HCT116 (cell line): ENCODE results near the gene MZT2B. TPM values are rescaled to one million over a fixed set of nuclear protein-coding genes. Genes with fewer than 3 reads are reported as not detected.
A peak's percentile ranks its signal among the peaks of the same experiment; 100 is the strongest.
"Not testable (repeated sequence)": the region's sequence is repeated elsewhere in the genome, so short reads cannot be mapped to it uniquely, and the experiment has no call there.

Source experiments
- ATAC-seq: fragments of 200-7000 bp; cut with Tn5 transposase; 2 replicates; pipeline ENCODE4 v1.9.1; 2020; ENCODE audit warnings: mild to moderate bottlenecking, moderate library complexity
- BruUV-seq: library from RNA; stranded (reverse); fragments of 400-500 nt; replicated peaks from 2 replicates; lab custom pipeline; 2021; lab: Mats Ljungman, UMichigan
- CTCF ChIA-PET: fragments of 300-600 bp; sonication (Branson Sonifier 250); formaldehyde crosslinking; loops from one replicate; lab custom pipeline; 2021; ENCODE audit warnings: antibody characterized with exemption; lab: Charles Lee
- POLR2A ChIA-PET: fragments of 300-600, 350-600 bp; sonication (Branson Sonifier 250); formaldehyde crosslinking; loops from one replicate; lab custom pipeline; 2021; ENCODE audit warnings: antibody characterized with exemption; lab: Charles Lee
- RAD21 ChIA-PET, 2 experiments: fragments of 300-600 bp; sonication (Branson Sonifier 250); formaldehyde crosslinking; loops; one replicate each; lab custom pipeline; 2023; ENCODE audit warnings: low total read pairs in 2 of 2; ENCODE audit not compliant: uncharacterized antibody in 2 of 2, unreplicated experiment in 2 of 2, low non-redundant PET in 1 of 2; lab: Charles Lee
- DNase-seq: peaks from one replicate; pipeline ENCODE4 v3.0.0-alpha.2; 2010; ENCODE audit warnings: low read depth, low spot score
- H2AFZ ChIP-seq: fragments of 200-600 bp; shearing (Covaris generic), sonication (generic); 2 replicates; pipeline ENCODE4 v1.6.1; 2017; ENCODE audit warnings: low read depth, mixed run types, mixed read lengths, antibody characterized with exemption, low read length; ENCODE audit not compliant: poor library complexity, severe bottlenecking
- H3K27ac ChIP-seq: 2 replicates; pipeline ENCODE4 v1.5.1; 2012; ENCODE audit warnings: low read depth, low read length
- H3K27me3 ChIP-seq: fragments of 200-600 bp; sonication (generic); 2 replicates; pipeline ENCODE4 v1.6.1; 2016; ENCODE audit warnings: mixed run types, low read length, mixed read lengths; ENCODE audit not compliant: insufficient read depth
- H3K36me3 ChIP-seq, 2 experiments: fragments of 200-500 bp in 1 of 2; fragments of 200-600 bp in 1 of 2; sonication (Bioruptor generic) in 1 of 2; sonication (generic) in 1 of 2; 2 replicates each; pipeline versions ENCODE4 v1.5.1 to v1.6.1; 2014 to 2016; ENCODE audit warnings: low read length in 2 of 2, inconsistent platforms in 1 of 2, mixed read lengths in 1 of 2, mixed run types in 1 of 2; ENCODE audit not compliant: insufficient read depth in 2 of 2, control insufficient read depth in 1 of 2
- H3K4me1 ChIP-seq, 2 experiments: fragments of 200-600 bp in 1 of 2; sonication (generic) in 1 of 2; 2 replicates each; pipeline versions ENCODE4 v1.5.1 to v1.6.1; 2012 to 2017; ENCODE audit warnings: low read length in 2 of 2, inconsistent platforms in 1 of 2, mild to moderate bottlenecking in 1 of 2, mixed read lengths in 1 of 2, mixed run types in 1 of 2, moderate library complexity in 1 of 2; ENCODE audit not compliant: insufficient read depth in 2 of 2, control insufficient read depth in 1 of 2
- H3K4me2 ChIP-seq: fragments of 200-600 bp; sonication (generic); 2 replicates; pipeline ENCODE4 v1.6.1; 2017; ENCODE audit warnings: mixed run types, low read length, mixed read lengths
- H3K4me3 ChIP-seq, 2 experiments: fragments of 200-600 bp in 1 of 2; sonication (generic) in 1 of 2; replicated peaks in 1 of 2; 2 replicates each; pipeline ENCODE4 v1.5.1; 2011 to 2016; ENCODE audit warnings: low read length in 2 of 2, control low read depth in 1 of 2, low read depth in 1 of 2, mild to moderate bottlenecking in 1 of 2, mixed read lengths in 1 of 2, mixed run types in 1 of 2
- H3K79me2 ChIP-seq: fragments of 200-600 bp; sonication (generic); 2 replicates; pipeline ENCODE4 v1.6.1; 2017; ENCODE audit warnings: mild to moderate bottlenecking, mixed run types, low read length, moderate library complexity, mixed read lengths; ENCODE audit not compliant: insufficient read depth
- H3K9ac ChIP-seq: fragments of 200-600 bp; sonication (generic); 2 replicates; pipeline ENCODE4 v1.6.1; 2016; ENCODE audit warnings: low read length, mixed read lengths
- H3K9me2 ChIP-seq: fragments of 200-600 bp; sonication (generic), shearing (Covaris generic); 2 replicates; pipeline ENCODE4 v1.6.1; 2017; ENCODE audit warnings: mixed run types, mild to moderate bottlenecking, moderate library complexity; ENCODE audit not compliant: insufficient read depth
- H3K9me3 ChIP-seq, 2 experiments: fragments of 200-500 bp in 1 of 2; fragments of 200-600 bp in 1 of 2; sonication (Bioruptor generic) in 1 of 2; sonication (generic) in 1 of 2; 2 replicates each; pipeline ENCODE4 v1.6.1; 2014 to 2017; ENCODE audit warnings: low read length in 2 of 2, mixed read lengths in 2 of 2, inconsistent platforms in 1 of 2, low read depth in 1 of 2, mild to moderate bottlenecking in 1 of 2, mixed run types in 1 of 2, moderate library complexity in 1 of 2; ENCODE audit not compliant: control insufficient read depth in 1 of 2, insufficient read depth in 1 of 2
- H4K20me1 ChIP-seq: fragments of 200-600 bp; sonication (generic), shearing (Covaris generic); 2 replicates; pipeline ENCODE4 v1.6.1; 2017; ENCODE audit warnings: mixed run types, mild to moderate bottlenecking, moderate library complexity; ENCODE audit not compliant: insufficient read depth
- CBX3 ChIP-seq: IDR thresholded peaks from 2 replicates; pipeline ENCODE4 v1.6.1; 2012; ENCODE audit warnings: low read depth
- ELF1 ChIP-seq: IDR thresholded peaks from 2 replicates; pipeline ENCODE4 v1.6.1; 2012; ENCODE audit warnings: low read depth, borderline replicate concordance
- intact Hi-C: fragments of 100-400 bp; cut with micrococcal nuclease; formaldehyde crosslinking; loops from 2 replicates; pipeline ENCODE4 v1.10.0; 2022
- total RNA-seq: library from RNA; stranded (reverse); gene quantifications from one replicate; pipeline ENCODE4 v1.2.1, GENCODE V29; 2021; ENCODE audit not compliant: unreplicated experiment
- TF ChIP-seq, protein P1 (sequence below), 3 experiments: fragments of 200-600 bp in 1 of 3; sonication (generic) in 1 of 3; IDR thresholded peaks in 2 of 3; conservative IDR thresholded peaks in 1 of 3; 2 replicates each; pipeline ENCODE4 v1.5.1; 2012 to 2017; ENCODE audit warnings: low read depth in 2 of 3, low read length in 2 of 3, antibody characterized with exemption in 1 of 3, borderline replicate concordance in 1 of 3, control low read depth in 1 of 3, mild to moderate bottlenecking in 1 of 3, mixed read lengths in 1 of 3, mixed run types in 1 of 3, moderate library complexity in 1 of 3; ENCODE audit not compliant: insufficient read depth in 1 of 3
- TF ChIP-seq, protein P2 (sequence below): IDR thresholded peaks from 2 replicates; pipeline ENCODE4 v1.6.1; 2012

Gene MZT2B
- total RNA-seq, 1 experiment from 2014 or later = 334 TPM

- TF ChIP-seq, protein P1, sequence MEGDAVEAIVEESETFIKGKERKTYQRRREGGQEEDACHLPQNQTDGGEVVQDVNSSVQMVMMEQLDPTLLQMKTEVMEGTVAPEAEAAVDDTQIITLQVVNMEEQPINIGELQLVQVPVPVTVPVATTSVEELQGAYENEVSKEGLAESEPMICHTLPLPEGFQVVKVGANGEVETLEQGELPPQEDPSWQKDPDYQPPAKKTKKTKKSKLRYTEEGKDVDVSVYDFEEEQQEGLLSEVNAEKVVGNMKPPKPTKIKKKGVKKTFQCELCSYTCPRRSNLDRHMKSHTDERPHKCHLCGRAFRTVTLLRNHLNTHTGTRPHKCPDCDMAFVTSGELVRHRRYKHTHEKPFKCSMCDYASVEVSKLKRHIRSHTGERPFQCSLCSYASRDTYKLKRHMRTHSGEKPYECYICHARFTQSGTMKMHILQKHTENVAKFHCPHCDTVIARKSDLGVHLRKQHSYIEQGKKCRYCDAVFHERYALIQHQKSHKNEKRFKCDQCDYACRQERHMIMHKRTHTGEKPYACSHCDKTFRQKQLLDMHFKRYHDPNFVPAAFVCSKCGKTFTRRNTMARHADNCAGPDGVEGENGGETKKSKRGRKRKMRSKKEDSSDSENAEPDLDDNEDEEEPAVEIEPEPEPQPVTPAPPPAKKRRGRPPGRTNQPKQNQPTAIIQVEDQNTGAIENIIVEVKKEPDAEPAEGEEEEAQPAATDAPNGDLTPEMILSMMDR (IDR thresholded peaks at IDR 0.05 in 2 of 3, conservative IDR thresholded peaks at IDR 0.05 in 1 of 3; ENCODE audit: borderline replicate concordance in 1 of 3, insufficient read depth in 1 of 3, low read depth in 2 of 3, low read length in 2 of 3) = no peak
- TF ChIP-seq, protein P2, sequence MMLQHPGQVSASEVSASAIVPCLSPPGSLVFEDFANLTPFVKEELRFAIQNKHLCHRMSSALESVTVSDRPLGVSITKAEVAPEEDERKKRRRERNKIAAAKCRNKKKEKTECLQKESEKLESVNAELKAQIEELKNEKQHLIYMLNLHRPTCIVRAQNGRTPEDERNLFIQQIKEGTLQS = no peak
- TF ChIP-seq ELF1 = no peak
- TF ChIP-seq CBX3 = no peak
These were observed 21.9 kb upstream of the MZT2B start (continued) for GRCh38 chr2:130160131-130160530.

DNA sequence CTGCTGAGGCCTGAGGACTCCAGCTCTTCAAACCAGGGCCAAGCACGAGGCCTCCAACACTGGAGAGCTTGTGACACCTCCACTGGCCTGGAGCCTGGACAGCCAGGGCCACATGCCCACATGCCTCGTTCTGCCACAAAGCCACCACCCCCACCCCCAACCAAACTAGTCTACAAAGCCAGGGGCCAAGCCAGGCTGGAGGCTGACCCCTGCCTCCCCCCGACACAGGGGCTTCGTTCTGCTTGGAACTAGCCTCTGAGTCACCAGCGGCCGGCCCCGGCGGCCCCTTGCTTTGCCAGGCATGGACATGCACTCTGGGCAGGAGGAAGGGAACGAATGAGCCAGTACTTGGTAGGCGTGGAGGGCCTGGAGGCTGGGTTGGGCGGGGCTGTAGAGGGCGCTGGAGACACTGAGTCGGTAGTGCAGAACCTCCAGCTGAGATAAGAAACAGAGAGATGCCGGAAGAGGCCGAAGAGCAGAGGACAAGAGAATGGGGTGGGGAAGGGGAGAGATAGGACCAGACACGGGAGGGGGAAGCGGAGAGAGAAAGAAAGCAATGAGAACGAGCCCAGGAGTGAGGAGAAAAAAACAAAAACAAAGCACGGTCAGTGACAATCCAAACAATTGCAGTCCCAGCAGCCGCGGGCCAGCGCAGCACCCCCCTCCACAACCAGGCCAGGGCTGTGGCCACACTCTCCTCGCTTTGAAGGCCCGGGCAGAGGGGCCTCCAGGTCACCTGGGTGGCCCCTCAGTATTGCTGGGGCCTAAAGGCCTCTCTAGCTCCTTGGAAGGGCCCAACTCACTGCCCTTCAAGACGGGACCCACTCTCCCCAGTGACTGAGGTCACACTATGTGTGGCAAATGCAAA is 21.0 kb upstream of the MZT2B start:
- BruUV-seq, H3K4me2 ChIP-seq, H2AFZ ChIP-seq, H3K36me3 ChIP-seq, H4K20me1 ChIP-seq, POLR2A ChIA-PET, RAD21 ChIA-PET, H3K9me2 ChIP-seq, H3K9me3 ChIP-seq, H3K4me1 ChIP-seq, H3K9ac ChIP-seq, DNase-seq, H3K27me3 ChIP-seq, CTCF ChIA-PET, H3K27ac ChIP-seq, intact Hi-C loops, H3K79me2 ChIP-seq, H3K4me3 ChIP-seq: not testable (repeated sequence)
- ATAC-seq = peak; percentile 43; the same call in 1 of the 2 replicates

- H3K4me2 ChIP-seq, intact Hi-C loops, H3K4me3 ChIP-seq, H3K27me3 ChIP-seq, ATAC-seq, H3K79me2 ChIP-seq, H3K9me3 ChIP-seq, POLR2A ChIA-PET, H3K4me1 ChIP-seq, RAD21 ChIA-PET, BruUV-seq, H2AFZ ChIP-seq, H3K9me2 ChIP-seq, H3K27ac ChIP-seq, DNase-seq, CTCF ChIA-PET, H4K20me1 ChIP-seq, H3K9ac ChIP-seq: not testable (repeated sequence)
- H3K36me3 ChIP-seq = peaks cover 5 to 16% of the 10 kb centered on the region in 2 experiments; a peak in 2 of 4 replicates
These were observed 19.6 kb upstream of the MZT2B start for GRCh38 chr2:130162486-130162885.
